Measurements from ENCODE around the gene SACS.

GRCh38 chr13:23462815-23463559, 29.5 kb upstream of the SACS start:
- TF ChIP-seq CTCF (conservative IDR thresholded peaks at IDR 0.05 in 1 of 2, IDR thresholded peaks at IDR 0.05 in 1 of 2; ENCODE audit: extremely low read depth in 1 of 2, insufficient read depth in 1 of 2, low read depth in 1 of 2, low read length in 2 of 2): no peak
- TF ChIP-seq EZH2 (IDR thresholded peaks at IDR 0.05; ENCODE audit: borderline replicate concordance, low read length): no peak

Data from mammary epithelial cell (primary cell).